HepG2 (cell line): ENCODE results near the gene ARFGEF2. TPM values are rescaled to one million over a fixed set of nuclear protein-coding genes. Genes with fewer than 3 reads are reported as not detected.

ENCODE experiments used
- ATF1 ChIP-seq: IDR thresholded peaks from 2 replicates; pipeline ENCODE4 v1.6.1; 2016; ENCODE audit warnings: mild to moderate bottlenecking, control low read depth
- HCFC1 ChIP-seq: fragments of 150-350 bp; IDR thresholded peaks from 2 replicates; pipeline ENCODE4 v1.6.1; 2014; ENCODE audit warnings: low read depth, low read length
- HNRNPH1 ChIP-seq: fragments of 200-400 bp; formaldehyde crosslinking; optimal IDR thresholded peaks from 2 replicates; pipeline ENCODE3; 2017; ENCODE audit warnings: mild to moderate bottlenecking, low read depth, low read length
- IKZF4 ChIP-seq: sonication (generic); formaldehyde crosslinking; IDR thresholded peaks from 2 replicates; pipeline ENCODE4 v1.5.1; 2020; ENCODE audit warnings: borderline replicate concordance, mild to moderate bottlenecking, low read depth, missing genetic modification reagents; ENCODE audit errors: not compliant biosample characterization
- MIXL1 ChIP-seq: IDR thresholded peaks from 2 replicates; pipeline ENCODE4 v1.6.1; 2016
- MTF1 ChIP-seq: sonication (generic); formaldehyde crosslinking; IDR thresholded peaks from 2 replicates; pipeline ENCODE4 v1.5.0; 2020; ENCODE audit warnings: missing genetic modification reagents
- PAWR ChIP-seq: sonication (generic); formaldehyde crosslinking; IDR thresholded peaks from 2 replicates; pipeline ENCODE4 v1.4.0; 2020; ENCODE audit warnings: missing genetic modification reagents, mild to moderate bottlenecking, borderline replicate concordance
- RXRA ChIP-seq: sonication (generic); formaldehyde crosslinking; IDR thresholded peaks from 2 replicates; pipeline ENCODE4 v1.5.1; 2020; ENCODE audit warnings: missing genetic modification reagents
- SAFB2 ChIP-seq: sonication (generic); formaldehyde crosslinking; IDR thresholded peaks from 2 replicates; pipeline ENCODE4 v1.5.1; 2020; ENCODE audit warnings: missing genetic modification reagents, low read depth, mild to moderate bottlenecking, borderline replicate concordance
- SALL1 ChIP-seq: sonication (generic); formaldehyde crosslinking; IDR thresholded peaks from 2 replicates; pipeline ENCODE4 v1.8.0; 2022; ENCODE audit warnings: mild to moderate bottlenecking, missing genetic modification reagents
- SMAD3 ChIP-seq: sonication (generic); formaldehyde crosslinking; IDR thresholded peaks from 2 replicates; pipeline ENCODE4 v1.4.0; 2020; ENCODE audit warnings: missing genetic modification reagents
- SP4 ChIP-seq: sonication (generic); formaldehyde crosslinking; IDR thresholded peaks from 2 replicates; pipeline ENCODE4 v1.8.1; 2023; ENCODE audit warnings: mild to moderate bottlenecking, missing genetic modification reagents
- STAG1 ChIP-seq: sonication (generic); formaldehyde crosslinking; IDR thresholded peaks from 2 replicates; pipeline ENCODE4 v1.4.0; 2020; ENCODE audit warnings: missing genetic modification reagents
- ZFY ChIP-seq: sonication (generic); formaldehyde crosslinking; IDR thresholded peaks from 2 replicates; pipeline ENCODE4 v1.4.0; 2020; ENCODE audit warnings: missing genetic modification reagents
- ZNF337 ChIP-seq: sonication (generic); formaldehyde crosslinking; IDR thresholded peaks from 2 replicates; pipeline ENCODE4 v1.5.1; 2020; ENCODE audit warnings: missing genetic modification reagents, low read depth, mild to moderate bottlenecking, borderline replicate concordance
- ZNF382 ChIP-seq: sonication (generic); formaldehyde crosslinking; IDR thresholded peaks from 2 replicates; pipeline ENCODE4 v1.5.0; 2020; ENCODE audit warnings: missing genetic modification reagents, mild to moderate bottlenecking, borderline replicate concordance
- ZNF598 ChIP-seq: sonication (generic); formaldehyde crosslinking; IDR thresholded peaks from 2 replicates; pipeline ENCODE4 v1.5.1; 2020; ENCODE audit warnings: mild to moderate bottlenecking, missing genetic modification reagents, borderline replicate concordance
- ZSCAN29 ChIP-seq: sonication (generic); formaldehyde crosslinking; conservative IDR thresholded peaks from 2 replicates; pipeline ENCODE4 v1.4.0; 2020; ENCODE audit warnings: mild to moderate bottlenecking, missing genetic modification reagents
- polyA plus RNA-seq, 8 experiments: library from polyadenylated mRNA; depleted of rRNA in 3 of 8; stranded (reverse) in 7 of 8; unstranded in 1 of 8; fragments of >200 nt; fragmentation: Illumina TruSeq in 4 of 8; extraction: Trizol in 4 of 8; gene quantifications; 2 replicates each; pipeline versions ENCODE4 v1.2.1 to v1.2.3, GENCODE V29; 2011 to 2016; ENCODE audit warnings: low read depth in 4 of 8, missing spikeins in 1 of 8, mixed read lengths in 1 of 8; ENCODE audit not compliant: insufficient read depth in 1 of 8
- total RNA-seq, 5 experiments: library from RNA; depleted of rRNA; stranded (reverse); fragments of >200 nt; fragmentation: Illumina TruSeq; extraction: Trizol; gene quantifications; 2 replicates each; pipeline ENCODE4 v1.2.3, GENCODE V29; 2016; ENCODE audit warnings: low read depth in 1 of 5
- TF ChIP-seq, protein P1 (sequence below): IDR thresholded peaks from 2 replicates; pipeline ENCODE4 v1.6.1; 2016; ENCODE audit warnings: missing genetic modification reagents, missing compliant biosample characterization
- TF ChIP-seq, protein P2 (sequence below): sonication (generic); formaldehyde crosslinking; conservative IDR thresholded peaks from 2 replicates; pipeline ENCODE4 v1.8.1; 2023; ENCODE audit warnings: missing genetic modification reagents
- TF ChIP-seq, protein P3 (sequence below): sonication (generic); formaldehyde crosslinking; IDR thresholded peaks from 2 replicates; pipeline ENCODE4 v1.4.0; 2020; ENCODE audit warnings: missing genetic modification reagents
- TF ChIP-seq, protein P4 (sequence below): sonication (generic); formaldehyde crosslinking; IDR thresholded peaks from 2 replicates; pipeline ENCODE4 v1.5.0; 2020; ENCODE audit warnings: missing genetic modification reagents
- TF ChIP-seq, protein P5 (sequence below): sonication (generic); formaldehyde crosslinking; IDR thresholded peaks from 2 replicates; pipeline ENCODE4 v1.9.0; 2021; ENCODE audit warnings: missing genetic modification reagents, mild to moderate bottlenecking, borderline replicate concordance
- TF ChIP-seq, protein P6 (sequence below): IDR thresholded peaks from 2 replicates; pipeline ENCODE4 v1.6.1; 2018; ENCODE audit warnings: missing genetic modification reagents, mild to moderate bottlenecking, missing compliant biosample characterization

Gene ARFGEF2
- total and polyA plus RNA-seq, 2 of the 13 experiments (the other 11 are each of a cell fraction or from before 2014, with no cell fraction given): 44.0 to 60.8 TPM

DNA sequence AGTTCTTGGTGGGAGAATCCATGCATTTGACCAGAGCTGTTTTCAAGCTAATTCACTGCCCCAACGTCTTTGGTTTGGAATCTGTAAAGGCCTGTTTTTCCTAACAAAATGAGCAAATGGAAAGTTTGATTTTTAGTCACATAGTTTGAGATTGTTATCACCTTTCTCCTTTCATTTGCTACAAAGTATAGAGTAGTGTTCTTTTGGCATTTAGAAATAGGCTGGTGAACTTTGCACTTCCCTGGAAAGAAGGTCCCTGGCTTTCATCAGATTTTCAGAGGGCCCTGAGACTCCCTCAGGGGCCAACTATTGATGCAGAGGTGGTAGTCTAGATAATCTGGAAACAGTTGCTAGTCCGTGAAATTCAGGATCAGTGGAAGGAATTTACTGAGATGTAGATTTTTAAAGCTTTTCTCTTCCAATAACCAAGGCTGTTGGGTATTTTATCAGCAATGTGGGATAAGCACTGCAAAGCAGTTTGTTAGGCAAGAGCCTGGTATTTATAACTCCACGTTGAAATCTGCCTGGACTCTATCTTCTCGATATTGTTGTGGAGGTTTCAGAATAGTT lies 1.7 kb downstream of the ARFGEF2 start (continued):
- no peak for TF ChIP-seq MTF1 (CRISPR knock-in tag)
- TF ChIP-seq, protein P1, sequence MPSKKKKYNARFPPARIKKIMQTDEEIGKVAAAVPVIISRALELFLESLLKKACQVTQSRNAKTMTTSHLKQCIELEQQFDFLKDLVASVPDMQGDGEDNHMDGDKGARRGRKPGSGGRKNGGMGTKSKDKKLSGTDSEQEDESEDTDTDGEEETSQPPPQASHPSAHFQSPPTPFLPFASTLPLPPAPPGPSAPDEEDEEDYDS: peak; percentile 71; the same call in 1 of the 2 replicates
- TF ChIP-seq SALL1 (CRISPR knock-in tag): peak; percentile 41; the same call in 1 of the 2 replicates
- TF ChIP-seq, protein P2, sequence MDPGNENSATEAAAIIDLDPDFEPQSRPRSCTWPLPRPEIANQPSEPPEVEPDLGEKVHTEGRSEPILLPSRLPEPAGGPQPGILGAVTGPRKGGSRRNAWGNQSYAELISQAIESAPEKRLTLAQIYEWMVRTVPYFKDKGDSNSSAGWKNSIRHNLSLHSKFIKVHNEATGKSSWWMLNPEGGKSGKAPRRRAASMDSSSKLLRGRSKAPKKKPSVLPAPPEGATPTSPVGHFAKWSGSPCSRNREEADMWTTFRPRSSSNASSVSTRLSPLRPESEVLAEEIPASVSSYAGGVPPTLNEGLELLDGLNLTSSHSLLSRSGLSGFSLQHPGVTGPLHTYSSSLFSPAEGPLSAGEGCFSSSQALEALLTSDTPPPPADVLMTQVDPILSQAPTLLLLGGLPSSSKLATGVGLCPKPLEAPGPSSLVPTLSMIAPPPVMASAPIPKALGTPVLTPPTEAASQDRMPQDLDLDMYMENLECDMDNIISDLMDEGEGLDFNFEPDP: no peak
- no peak for TF ChIP-seq PAWR (CRISPR knock-in tag)
- peak; percentile 23; the same call in 1 of the 2 replicates for TF ChIP-seq ZFY (CRISPR knock-in tag)
- TF ChIP-seq, protein P3, sequence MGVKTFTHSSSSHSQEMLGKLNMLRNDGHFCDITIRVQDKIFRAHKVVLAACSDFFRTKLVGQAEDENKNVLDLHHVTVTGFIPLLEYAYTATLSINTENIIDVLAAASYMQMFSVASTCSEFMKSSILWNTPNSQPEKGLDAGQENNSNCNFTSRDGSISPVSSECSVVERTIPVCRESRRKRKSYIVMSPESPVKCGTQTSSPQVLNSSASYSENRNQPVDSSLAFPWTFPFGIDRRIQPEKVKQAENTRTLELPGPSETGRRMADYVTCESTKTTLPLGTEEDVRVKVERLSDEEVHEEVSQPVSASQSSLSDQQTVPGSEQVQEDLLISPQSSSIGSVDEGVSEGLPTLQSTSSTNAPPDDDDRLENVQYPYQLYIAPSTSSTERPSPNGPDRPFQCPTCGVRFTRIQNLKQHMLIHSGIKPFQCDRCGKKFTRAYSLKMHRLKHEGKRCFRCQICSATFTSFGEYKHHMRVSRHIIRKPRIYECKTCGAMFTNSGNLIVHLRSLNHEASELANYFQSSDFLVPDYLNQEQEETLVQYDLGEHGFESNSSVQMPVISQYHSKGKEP (CRISPR knock-in tag): no peak
- no peak for TF ChIP-seq SP4 (CRISPR knock-in tag)
- peak; percentile 55; the same call in 1 of the 2 replicates for TF ChIP-seq ZSCAN29 (CRISPR knock-in tag)
- no peak for TF ChIP-seq ZNF337 (CRISPR knock-in tag)
- TF ChIP-seq MIXL1 (CRISPR knock-in tag): 0 out of 2 replicates have a peak, but pooled peaks have one; percentile 16
- no peak for TF ChIP-seq ZNF598
- no peak for TF ChIP-seq HCFC1
- no peak for TF ChIP-seq STAG1 (CRISPR knock-in tag)
- TF ChIP-seq, protein P4, sequence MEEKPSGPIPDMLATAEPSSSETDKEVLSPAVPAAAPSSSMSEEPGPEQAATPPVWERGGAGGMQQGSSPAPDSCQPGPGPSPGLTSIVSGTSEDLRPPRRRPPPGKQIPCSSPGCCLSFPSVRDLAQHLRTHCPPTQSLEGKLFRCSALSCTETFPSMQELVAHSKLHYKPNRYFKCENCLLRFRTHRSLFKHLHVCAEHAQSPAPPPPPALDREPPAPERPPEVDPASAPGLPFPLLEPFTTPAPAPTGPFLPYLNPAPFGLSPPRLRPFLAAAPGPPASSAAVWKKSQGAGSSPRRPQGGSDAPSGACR (CRISPR knock-in tag): no peak
- no peak for TF ChIP-seq IKZF4 (CRISPR knock-in tag)
- TF ChIP-seq ZNF382: no peak
- TF ChIP-seq RXRA (CRISPR knock-in tag): no peak; the same call in 1 of the 2 replicates
- TF ChIP-seq, protein P5, sequence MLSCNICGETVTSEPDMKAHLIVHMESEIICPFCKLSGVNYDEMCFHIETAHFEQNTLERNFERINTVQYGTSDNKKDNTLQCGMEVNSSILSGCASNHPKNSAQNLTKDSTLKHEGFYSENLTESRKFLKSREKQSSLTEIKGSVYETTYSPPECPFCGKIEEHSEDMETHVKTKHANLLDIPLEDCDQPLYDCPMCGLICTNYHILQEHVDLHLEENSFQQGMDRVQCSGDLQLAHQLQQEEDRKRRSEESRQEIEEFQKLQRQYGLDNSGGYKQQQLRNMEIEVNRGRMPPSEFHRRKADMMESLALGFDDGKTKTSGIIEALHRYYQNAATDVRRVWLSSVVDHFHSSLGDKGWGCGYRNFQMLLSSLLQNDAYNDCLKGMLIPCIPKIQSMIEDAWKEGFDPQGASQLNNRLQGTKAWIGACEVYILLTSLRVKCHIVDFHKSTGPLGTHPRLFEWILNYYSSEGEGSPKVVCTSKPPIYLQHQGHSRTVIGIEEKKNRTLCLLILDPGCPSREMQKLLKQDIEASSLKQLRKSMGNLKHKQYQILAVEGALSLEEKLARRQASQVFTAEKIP (CRISPR knock-in tag): no peak
- TF ChIP-seq, protein P6, sequence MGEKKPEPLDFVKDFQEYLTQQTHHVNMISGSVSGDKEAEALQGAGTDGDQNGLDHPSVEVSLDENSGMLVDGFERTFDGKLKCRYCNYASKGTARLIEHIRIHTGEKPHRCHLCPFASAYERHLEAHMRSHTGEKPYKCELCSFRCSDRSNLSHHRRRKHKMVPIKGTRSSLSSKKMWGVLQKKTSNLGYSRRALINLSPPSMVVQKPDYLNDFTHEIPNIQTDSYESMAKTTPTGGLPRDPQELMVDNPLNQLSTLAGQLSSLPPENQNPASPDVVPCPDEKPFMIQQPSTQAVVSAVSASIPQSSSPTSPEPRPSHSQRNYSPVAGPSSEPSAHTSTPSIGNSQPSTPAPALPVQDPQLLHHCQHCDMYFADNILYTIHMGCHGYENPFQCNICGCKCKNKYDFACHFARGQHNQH (CRISPR knock-in tag): peak; percentile 58; the same call in 1 of the 2 replicates
- peak; percentile 96 for TF ChIP-seq SMAD3
- TF ChIP-seq HNRNPH1: no peak
- no peak for TF ChIP-seq ATF1 (CRISPR knock-in tag)
- no peak for TF ChIP-seq SAFB2 (CRISPR knock-in tag)
